Measurements from ENCODE around the gene BHMT. TPM values are rescaled to one million over a fixed set of nuclear protein-coding genes. Genes with fewer than 3 reads are reported as not detected.

BHMT gene
- total and polyA plus RNA-seq, 2 donors (not counting 1 experiment from before 2014, with no cell fraction given), result 0.17 TPM; not detected in 1

DNA sequence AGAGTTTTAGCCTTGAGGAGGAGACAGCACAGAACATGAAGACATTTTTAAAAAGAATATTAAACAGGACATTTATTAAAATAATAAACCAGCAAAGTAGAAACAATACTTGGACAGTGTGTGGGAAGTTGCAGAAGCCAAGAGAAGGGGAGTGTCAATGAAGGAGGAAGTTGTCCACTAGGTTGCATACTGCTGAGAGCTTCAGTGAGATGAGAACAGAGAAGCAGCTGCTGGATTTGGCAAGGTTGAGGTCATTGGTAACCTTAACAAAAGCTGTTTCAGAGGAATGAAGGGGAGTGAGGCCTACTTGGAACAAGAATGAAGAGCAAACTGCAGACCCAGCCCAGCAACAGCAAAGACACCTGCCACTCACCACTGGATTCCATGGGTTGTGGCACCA, 11.4 kb downstream of the BHMT start:
- no peak overlapping the region for H3K4me3 ChIP-seq (replicated peaks in 1 of 4; ENCODE audit: control extremely low read depth in 1 of 4, insufficient read depth in 1 of 4, low read depth in 3 of 4, low read length in 4 of 4)
- no peaks in the 10 kb centered on the region for H3K27me3 ChIP-seq (ENCODE audit: control insufficient read depth, insufficient read depth, low read length)
- H3K9ac ChIP-seq (ENCODE audit: insufficient read depth, low read length), result no peak overlapping the region
- H3K4me1 ChIP-seq (ENCODE audit: control insufficient read depth, extremely low read depth, insufficient read depth, low read length), result no peaks in the 10 kb centered on the region
- TF ChIP-seq, protein P1, sequence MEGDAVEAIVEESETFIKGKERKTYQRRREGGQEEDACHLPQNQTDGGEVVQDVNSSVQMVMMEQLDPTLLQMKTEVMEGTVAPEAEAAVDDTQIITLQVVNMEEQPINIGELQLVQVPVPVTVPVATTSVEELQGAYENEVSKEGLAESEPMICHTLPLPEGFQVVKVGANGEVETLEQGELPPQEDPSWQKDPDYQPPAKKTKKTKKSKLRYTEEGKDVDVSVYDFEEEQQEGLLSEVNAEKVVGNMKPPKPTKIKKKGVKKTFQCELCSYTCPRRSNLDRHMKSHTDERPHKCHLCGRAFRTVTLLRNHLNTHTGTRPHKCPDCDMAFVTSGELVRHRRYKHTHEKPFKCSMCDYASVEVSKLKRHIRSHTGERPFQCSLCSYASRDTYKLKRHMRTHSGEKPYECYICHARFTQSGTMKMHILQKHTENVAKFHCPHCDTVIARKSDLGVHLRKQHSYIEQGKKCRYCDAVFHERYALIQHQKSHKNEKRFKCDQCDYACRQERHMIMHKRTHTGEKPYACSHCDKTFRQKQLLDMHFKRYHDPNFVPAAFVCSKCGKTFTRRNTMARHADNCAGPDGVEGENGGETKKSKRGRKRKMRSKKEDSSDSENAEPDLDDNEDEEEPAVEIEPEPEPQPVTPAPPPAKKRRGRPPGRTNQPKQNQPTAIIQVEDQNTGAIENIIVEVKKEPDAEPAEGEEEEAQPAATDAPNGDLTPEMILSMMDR (conservative IDR thresholded peaks at IDR 0.05 in 1 of 2, IDR thresholded peaks at IDR 0.05 in 1 of 2; ENCODE audit: low read depth in 1 of 2, low read length in 2 of 2), result no peak
- TF ChIP-seq EZH2 (IDR thresholded peaks at IDR 0.05; ENCODE audit: low read length, missing control alignments), result no peak
- peak in 1 of 2 donors; percentile 4 for DNase-seq (ENCODE audit: low read depth in 2 of 2)
- no peaks in the 10 kb centered on the region for H3K36me3 ChIP-seq (ENCODE audit: control insufficient read depth, insufficient read depth, low read length)
- H3K9me3 ChIP-seq (ENCODE audit: control insufficient read depth, insufficient read depth, low read depth, low read length), result no peaks in the 10 kb centered on the region
- no peak overlapping the region for H2AFZ ChIP-seq (ENCODE audit: low read length)
- no peaks in the 10 kb centered on the region for H4K20me1 ChIP-seq (ENCODE audit: control insufficient read depth, extremely low read depth, insufficient read depth, low read length)
- no peaks in the 10 kb centered on the region for H3K79me2 ChIP-seq (ENCODE audit: control insufficient read depth, insufficient read depth, low read length)
- no peak overlapping the region for H3K27ac ChIP-seq (ENCODE audit: insufficient read depth, low read length)
- H3K4me2 ChIP-seq (ENCODE audit: extremely low read depth, insufficient read depth, low read length), result no peak overlapping the region

DNA sequence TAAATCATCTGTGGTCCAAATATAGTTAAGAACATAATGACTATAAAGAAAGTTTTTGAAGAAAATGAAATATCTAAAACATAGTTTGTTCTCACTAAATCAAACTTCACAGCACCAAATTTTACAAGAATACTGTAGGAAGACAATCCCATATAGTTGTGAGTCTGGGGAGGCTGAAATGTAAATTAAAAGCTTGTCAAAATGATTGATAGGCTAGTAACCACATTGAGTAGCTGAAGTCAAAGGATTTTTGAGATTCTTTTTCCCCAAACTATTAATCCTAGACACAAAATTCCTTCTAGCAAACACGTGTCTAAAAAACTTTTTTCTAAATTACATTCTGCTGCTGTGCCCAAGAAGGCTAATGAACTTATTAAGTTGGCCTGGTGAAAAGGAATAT, 13.0 kb downstream of the BHMT start:
- H3K4me1 ChIP-seq (ENCODE audit: control insufficient read depth, extremely low read depth, insufficient read depth, low read length), result no peaks in the 10 kb centered on the region
- TF ChIP-seq, protein P1 (conservative IDR thresholded peaks at IDR 0.05 in 1 of 2, IDR thresholded peaks at IDR 0.05 in 1 of 2; ENCODE audit: low read depth in 1 of 2, low read length in 2 of 2), result no peak
- TF ChIP-seq EZH2 (IDR thresholded peaks at IDR 0.05; ENCODE audit: low read length, missing control alignments), result no peak
- H3K4me2 ChIP-seq (ENCODE audit: extremely low read depth, insufficient read depth, low read length), result no peak overlapping the region
- DNase-seq (ENCODE audit: low read depth in 2 of 2), result peak in 1 of 2 donors; percentile 40
- no peaks in the 10 kb centered on the region for H3K79me2 ChIP-seq (ENCODE audit: control insufficient read depth, insufficient read depth, low read length)
- H2AFZ ChIP-seq (ENCODE audit: low read length), result no peak overlapping the region
- H3K9ac ChIP-seq (ENCODE audit: insufficient read depth, low read length), result no peak overlapping the region
- no peak overlapping the region for H3K4me3 ChIP-seq (replicated peaks in 1 of 4; ENCODE audit: control extremely low read depth in 1 of 4, insufficient read depth in 1 of 4, low read depth in 3 of 4, low read length in 4 of 4)
- no peaks in the 10 kb centered on the region for H3K27me3 ChIP-seq (ENCODE audit: control insufficient read depth, insufficient read depth, low read length)
- no peak overlapping the region for H3K27ac ChIP-seq (ENCODE audit: insufficient read depth, low read length)
- no peaks in the 10 kb centered on the region for H3K9me3 ChIP-seq (ENCODE audit: control insufficient read depth, insufficient read depth, low read depth, low read length)
- H4K20me1 ChIP-seq (ENCODE audit: control insufficient read depth, extremely low read depth, insufficient read depth, low read length), result no peaks in the 10 kb centered on the region
- H3K36me3 ChIP-seq (ENCODE audit: control insufficient read depth, insufficient read depth, low read length), result no peaks in the 10 kb centered on the region

DNA sequence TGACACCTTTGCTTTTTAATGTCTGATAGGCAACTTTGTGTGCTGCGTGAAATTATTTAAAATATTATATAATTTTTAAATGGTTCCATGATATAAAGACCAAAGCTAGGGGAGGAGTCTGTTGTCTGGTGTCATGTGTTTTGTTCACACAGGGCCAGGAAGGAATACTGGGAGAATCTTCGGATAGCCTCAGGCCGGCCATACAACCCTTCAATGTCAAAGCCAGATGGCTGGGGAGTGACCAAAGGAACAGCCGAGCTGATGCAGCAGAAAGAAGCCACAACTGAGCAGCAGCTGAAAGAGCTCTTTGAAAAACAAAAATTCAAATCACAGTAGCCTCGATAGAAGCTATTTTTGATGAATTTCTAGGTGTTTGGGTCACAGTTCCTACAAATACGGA, 19.2 kb downstream of the BHMT start:
- Histone ChIP-seq H3K27me3 (ENCODE audit: control insufficient read depth, insufficient read depth, low read length) (no peaks in the 10 kb centered on the region), H3K27ac (ENCODE audit: insufficient read depth, low read length) (no peak overlapping the region), H3K9ac (ENCODE audit: insufficient read depth, low read length) (no peak overlapping the region), H4K20me1 (ENCODE audit: control insufficient read depth, extremely low read depth, insufficient read depth, low read length) (no peaks in the 10 kb centered on the region), H2AFZ (ENCODE audit: low read length) (no peak overlapping the region), H3K4me1 (ENCODE audit: control insufficient read depth, extremely low read depth, insufficient read depth, low read length) (peaks cover 6% of the 10 kb centered on the region), H3K79me2 (ENCODE audit: control insufficient read depth, insufficient read depth, low read length) (no peaks in the 10 kb centered on the region), H3K9me3 (ENCODE audit: control insufficient read depth, insufficient read depth, low read depth, low read length) (no peaks in the 10 kb centered on the region), H3K36me3 (ENCODE audit: control insufficient read depth, insufficient read depth, low read length) (no peaks in the 10 kb centered on the region), H3K4me2 (ENCODE audit: extremely low read depth, insufficient read depth, low read length) (no peak overlapping the region), H3K4me3 (replicated peaks in 1 of 4; ENCODE audit: control extremely low read depth in 1 of 4, insufficient read depth in 1 of 4, low read depth in 3 of 4, low read length in 4 of 4) (no peak overlapping the region)
- no peak for DNase-seq (ENCODE audit: low read depth in 2 of 2)
- TF ChIP-seq, protein P1 (conservative IDR thresholded peaks at IDR 0.05 in 1 of 2, IDR thresholded peaks at IDR 0.05 in 1 of 2; ENCODE audit: low read depth in 1 of 2, low read length in 2 of 2), result no peak

Measured in fibroblast of lung (primary cell).